Measurements from ENCODE around the gene ZNF486.

ZNF486 gene

DNA sequence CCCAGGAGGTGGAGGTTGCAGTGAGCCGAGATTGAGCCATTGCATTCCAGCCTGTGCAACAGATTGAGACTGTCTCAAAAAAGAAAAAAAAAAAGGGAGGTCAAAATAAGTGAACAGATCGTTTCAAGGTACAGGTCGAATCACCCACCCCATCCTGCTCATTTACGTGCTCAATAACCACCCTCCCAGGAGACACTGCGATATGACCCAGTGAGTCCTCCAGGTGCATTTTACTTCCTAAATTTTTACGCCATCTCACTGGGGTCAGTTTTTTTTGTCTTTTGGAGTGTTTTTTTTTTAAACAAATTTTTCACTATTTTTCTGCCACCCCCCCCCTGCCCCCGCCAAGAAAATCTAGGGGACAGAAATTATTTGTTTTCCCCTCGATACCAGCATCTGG lies 68.1 kb downstream of the ZNF486 start:
- Histone ChIP-seq H3K79me2 (ENCODE audit: control insufficient read depth, low read length) (peaks cover 76% of the 10 kb centered on the region), H3K36me3 (ENCODE audit: control insufficient read depth, low read length) (peaks cover 67% of the 10 kb centered on the region), H3K9me2 (replicated peaks; ENCODE audit: control insufficient read depth, low read length) (no peaks in the 10 kb centered on the region), H3K4me3 (ENCODE audit: low read length) (0 out of 2 replicates have a peak overlapping the region, but pooled peaks have one; percentile 0), H3K27me3 (ENCODE audit: control insufficient read depth, low read length) (no peaks in the 10 kb centered on the region), H3K9me3 (ENCODE audit: control insufficient read depth, insufficient read depth, low read length) (peaks cover 29% of the 10 kb centered on the region), H3F3A (ENCODE audit: control insufficient read depth, insufficient read depth) (no peaks in the 10 kb centered on the region), H3K4me1 (ENCODE audit: control insufficient read depth, low read length) (peaks cover 18% of the 10 kb centered on the region), H4K20me1 (ENCODE audit: control insufficient read depth, insufficient read depth, low read depth, low read length) (no peaks in the 10 kb centered on the region), H3K27ac (ENCODE audit: low read depth, low read length) (no peak overlapping the region), H3K4me2 (ENCODE audit: low read length) (no peak overlapping the region)
- TF ChIP-seq EZH2phosphoT487 (IDR thresholded peaks at IDR 0.05; ENCODE audit: borderline replicate concordance, low read length): no peak
- TF ChIP-seq, protein P1, sequence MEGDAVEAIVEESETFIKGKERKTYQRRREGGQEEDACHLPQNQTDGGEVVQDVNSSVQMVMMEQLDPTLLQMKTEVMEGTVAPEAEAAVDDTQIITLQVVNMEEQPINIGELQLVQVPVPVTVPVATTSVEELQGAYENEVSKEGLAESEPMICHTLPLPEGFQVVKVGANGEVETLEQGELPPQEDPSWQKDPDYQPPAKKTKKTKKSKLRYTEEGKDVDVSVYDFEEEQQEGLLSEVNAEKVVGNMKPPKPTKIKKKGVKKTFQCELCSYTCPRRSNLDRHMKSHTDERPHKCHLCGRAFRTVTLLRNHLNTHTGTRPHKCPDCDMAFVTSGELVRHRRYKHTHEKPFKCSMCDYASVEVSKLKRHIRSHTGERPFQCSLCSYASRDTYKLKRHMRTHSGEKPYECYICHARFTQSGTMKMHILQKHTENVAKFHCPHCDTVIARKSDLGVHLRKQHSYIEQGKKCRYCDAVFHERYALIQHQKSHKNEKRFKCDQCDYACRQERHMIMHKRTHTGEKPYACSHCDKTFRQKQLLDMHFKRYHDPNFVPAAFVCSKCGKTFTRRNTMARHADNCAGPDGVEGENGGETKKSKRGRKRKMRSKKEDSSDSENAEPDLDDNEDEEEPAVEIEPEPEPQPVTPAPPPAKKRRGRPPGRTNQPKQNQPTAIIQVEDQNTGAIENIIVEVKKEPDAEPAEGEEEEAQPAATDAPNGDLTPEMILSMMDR (IDR thresholded peaks at IDR 0.05; ENCODE audit: low read depth, low read length, poor library complexity, severe bottlenecking): no peak

DNA sequence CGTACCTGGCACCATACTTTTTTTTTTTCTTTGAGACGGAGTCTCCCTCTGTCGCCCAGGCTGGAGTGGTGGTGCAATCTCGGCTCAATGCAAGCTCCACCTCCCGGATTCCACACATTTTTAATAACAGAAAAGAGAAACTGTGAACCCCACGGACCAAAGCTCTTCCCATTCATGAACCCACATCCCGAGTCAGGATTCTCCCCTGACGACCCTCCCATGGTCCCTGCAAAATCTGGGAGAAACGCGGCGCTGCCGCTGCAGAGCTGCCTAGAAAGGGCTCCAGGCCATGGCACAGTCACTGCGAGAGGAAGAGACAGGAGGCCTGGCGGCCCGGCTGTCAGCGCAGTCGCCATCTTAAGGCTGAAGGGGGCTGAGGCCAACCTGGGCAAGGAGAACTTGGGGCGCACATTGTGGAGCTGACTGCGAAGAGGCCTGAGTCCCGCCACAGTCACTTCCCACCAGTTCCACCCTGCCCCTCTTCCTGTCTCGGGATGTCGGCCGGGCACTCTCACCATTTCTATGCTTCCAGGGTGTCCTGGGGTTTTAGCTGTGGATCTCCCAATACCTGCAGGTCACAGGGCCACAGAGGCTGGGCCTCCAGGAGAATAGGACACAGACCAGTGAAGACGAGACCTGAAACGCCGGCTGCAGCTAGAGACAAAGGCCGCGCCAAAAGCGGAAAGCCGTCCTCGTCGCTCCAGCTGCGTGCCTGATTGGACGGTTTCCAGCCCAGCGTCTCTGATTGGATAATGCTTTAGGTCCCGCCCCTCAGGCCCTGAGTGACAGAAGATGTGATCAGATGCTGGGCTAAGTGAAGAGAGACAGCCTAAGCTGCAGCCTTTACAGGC lies 71.0 kb downstream of the ZNF486 start:
- H3K79me2 ChIP-seq (ENCODE audit: control insufficient read depth, low read length): peaks cover 53% of the 10 kb centered on the region
- TF ChIP-seq, protein P1 (IDR thresholded peaks at IDR 0.05; ENCODE audit: low read depth, low read length, poor library complexity, severe bottlenecking): no peak
- TF ChIP-seq EZH2phosphoT487 (IDR thresholded peaks at IDR 0.05; ENCODE audit: borderline replicate concordance, low read length): no peak
- peak overlapping the region; percentile 95 for H3K4me3 ChIP-seq (ENCODE audit: low read length)
- H3K9me2 ChIP-seq (replicated peaks; ENCODE audit: control insufficient read depth, low read length): no peaks in the 10 kb centered on the region
- H3K27ac ChIP-seq (ENCODE audit: low read depth, low read length): peak overlapping the region; percentile 66
- H4K20me1 ChIP-seq (ENCODE audit: control insufficient read depth, insufficient read depth, low read depth, low read length): no peaks in the 10 kb centered on the region
- H3K27me3 ChIP-seq (ENCODE audit: control insufficient read depth, low read length): no peaks in the 10 kb centered on the region
- H3F3A ChIP-seq (ENCODE audit: control insufficient read depth, insufficient read depth): no peaks in the 10 kb centered on the region
- H3K4me1 ChIP-seq (ENCODE audit: control insufficient read depth, low read length): peaks cover 18% of the 10 kb centered on the region
- peak overlapping the region; percentile 76 for H3K4me2 ChIP-seq (ENCODE audit: low read length)
- H3K36me3 ChIP-seq (ENCODE audit: control insufficient read depth, low read length): peaks cover 45% of the 10 kb centered on the region
- H3K9me3 ChIP-seq (ENCODE audit: control insufficient read depth, insufficient read depth, low read length): peaks cover 22% of the 10 kb centered on the region

DNA sequence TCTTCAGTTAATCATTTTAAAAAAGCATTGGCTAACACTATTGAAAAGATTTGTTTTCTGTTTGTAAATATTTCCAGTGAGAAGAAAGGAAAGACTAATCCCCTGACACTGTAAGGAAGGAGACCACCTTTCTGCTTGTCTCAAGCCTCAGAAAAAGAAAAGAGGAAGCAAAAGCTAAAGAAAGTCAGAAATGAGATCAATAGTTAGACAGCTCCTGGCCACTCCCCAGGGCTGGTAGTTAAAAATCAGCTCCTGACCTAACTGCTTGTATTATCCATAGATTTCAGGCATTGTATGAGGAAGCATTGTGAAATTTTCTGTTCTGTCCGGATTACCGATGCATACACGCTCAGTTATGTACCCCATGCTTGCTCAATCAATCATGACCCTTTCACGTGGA lies 76.6 kb downstream of the ZNF486 start:
- no peak for TF ChIP-seq EZH2phosphoT487 (IDR thresholded peaks at IDR 0.05; ENCODE audit: borderline replicate concordance, low read length)
- TF ChIP-seq, protein P1 (IDR thresholded peaks at IDR 0.05; ENCODE audit: low read depth, low read length, poor library complexity, severe bottlenecking): no peak
- no peak overlapping the region for H3K4me2 ChIP-seq (ENCODE audit: low read length)
- no peaks in the 10 kb centered on the region for H3F3A ChIP-seq (ENCODE audit: control insufficient read depth, insufficient read depth)
- H3K4me3 ChIP-seq (ENCODE audit: low read length): no peak overlapping the region
- no peaks in the 10 kb centered on the region for H3K79me2 ChIP-seq (ENCODE audit: control insufficient read depth, low read length)
- H3K9me3 ChIP-seq (ENCODE audit: control insufficient read depth, insufficient read depth, low read length): peaks cover 12% of the 10 kb centered on the region; the same call in 1 of the 2 replicates
- no peaks in the 10 kb centered on the region for H4K20me1 ChIP-seq (ENCODE audit: control insufficient read depth, insufficient read depth, low read depth, low read length)
- no peaks in the 10 kb centered on the region for H3K9me2 ChIP-seq (replicated peaks; ENCODE audit: control insufficient read depth, low read length)
- no peaks in the 10 kb centered on the region for H3K27me3 ChIP-seq (ENCODE audit: control insufficient read depth, low read length)
- no peaks in the 10 kb centered on the region for H3K36me3 ChIP-seq (ENCODE audit: control insufficient read depth, low read length)
- H3K4me1 ChIP-seq (ENCODE audit: control insufficient read depth, low read length): peaks cover 4% of the 10 kb centered on the region
- no peak overlapping the region for H3K27ac ChIP-seq (ENCODE audit: low read depth, low read length)
